ENCODE data around the gene ANXA10. TPM values are rescaled to one million over a fixed set of nuclear protein-coding genes. Genes with fewer than 3 reads are reported as not detected.
"Not testable (repeated sequence)": the region's sequence is repeated elsewhere in the genome, so short reads cannot be mapped to it uniquely, and the experiment has no call there.

ANXA10 gene, protein sequence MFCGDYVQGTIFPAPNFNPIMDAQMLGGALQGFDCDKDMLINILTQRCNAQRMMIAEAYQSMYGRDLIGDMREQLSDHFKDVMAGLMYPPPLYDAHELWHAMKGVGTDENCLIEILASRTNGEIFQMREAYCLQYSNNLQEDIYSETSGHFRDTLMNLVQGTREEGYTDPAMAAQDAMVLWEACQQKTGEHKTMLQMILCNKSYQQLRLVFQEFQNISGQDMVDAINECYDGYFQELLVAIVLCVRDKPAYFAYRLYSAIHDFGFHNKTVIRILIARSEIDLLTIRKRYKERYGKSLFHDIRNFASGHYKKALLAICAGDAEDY
- 0.12 TPM for polyA plus RNA-seq (2013, experiment 1 of 2; ENCODE audit: insufficient read length)
- polyA plus RNA-seq (2013, experiment 2 of 2; ENCODE audit: insufficient read length) = 0.10 TPM

GRCh38 chr4:168092176-168092712, at the start of gene ANXA10:
Gene ANXA10, plus strand, starts transcription at chr4:168092537. Its CDS starts 164 bp downstream, at chr4:168092701.
- DNase-seq = no peak

DNA sequence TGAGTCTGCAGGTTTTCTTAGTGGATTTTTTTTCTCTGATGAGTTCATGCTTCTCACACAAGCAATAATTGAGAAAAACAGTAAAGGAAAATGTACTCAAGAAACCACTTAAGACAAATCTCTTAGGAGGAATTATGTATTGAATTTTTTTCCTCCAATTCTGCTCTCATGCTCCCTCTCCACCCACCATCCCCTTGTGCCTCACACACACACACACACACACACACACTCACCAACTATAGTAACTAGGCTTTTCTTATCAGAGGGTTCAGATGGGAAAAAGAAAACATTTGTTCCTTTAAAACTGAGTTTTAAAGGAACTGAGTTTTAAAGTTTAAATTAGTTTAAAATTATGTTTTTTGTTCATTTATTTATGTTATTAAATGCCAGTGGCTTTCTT, 47.0 kb upstream of the ANXA10 start:
- no peak for DNase-seq

GRCh38 chr4:168050002-168050401, 42.3 kb upstream of the ANXA10 start:
- DNase-seq = no peak

GRCh38 chr4:168051526-168051925, 40.8 kb upstream of the ANXA10 start:
- DNase-seq = no peak

DNA sequence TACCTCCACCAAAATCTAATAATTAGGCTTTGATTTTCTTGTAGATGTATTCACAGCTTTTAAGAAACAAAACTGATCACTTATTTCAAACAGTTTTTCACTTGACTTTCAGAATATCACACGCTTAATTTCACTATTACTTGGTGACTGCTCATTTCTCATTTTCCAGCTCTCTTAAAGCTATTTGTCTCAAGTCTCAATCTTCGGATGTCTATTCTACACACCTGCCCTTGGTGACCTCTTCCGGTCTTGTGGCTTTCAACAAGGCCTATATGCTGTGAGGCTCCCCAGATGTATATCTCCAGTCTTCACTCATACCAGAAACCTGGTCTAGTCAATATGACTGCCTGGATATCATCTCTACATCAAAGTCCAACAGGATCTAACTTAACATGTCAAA, 34.9 kb upstream of the ANXA10 start:
- no peak for DNase-seq

DNA sequence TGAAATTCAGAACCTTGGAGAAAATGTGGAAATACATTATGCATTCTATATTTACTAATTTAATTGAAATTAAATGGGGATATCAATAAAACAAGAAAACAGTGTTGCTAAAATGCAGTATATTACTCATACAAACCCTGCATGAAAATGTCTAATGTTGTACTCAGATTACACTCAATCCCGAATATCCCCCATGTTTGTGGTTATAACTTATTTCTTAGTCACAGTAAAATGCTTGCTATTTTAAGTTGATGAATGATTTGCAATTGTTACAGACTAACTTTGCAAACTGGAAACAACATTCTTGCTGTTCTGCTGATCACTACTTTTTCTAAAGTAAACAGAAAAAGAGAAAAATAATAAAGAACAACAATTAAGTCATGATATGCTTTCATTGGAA, 33.1 kb upstream of the ANXA10 start:
- DNase-seq = peak; percentile 76

DNA sequence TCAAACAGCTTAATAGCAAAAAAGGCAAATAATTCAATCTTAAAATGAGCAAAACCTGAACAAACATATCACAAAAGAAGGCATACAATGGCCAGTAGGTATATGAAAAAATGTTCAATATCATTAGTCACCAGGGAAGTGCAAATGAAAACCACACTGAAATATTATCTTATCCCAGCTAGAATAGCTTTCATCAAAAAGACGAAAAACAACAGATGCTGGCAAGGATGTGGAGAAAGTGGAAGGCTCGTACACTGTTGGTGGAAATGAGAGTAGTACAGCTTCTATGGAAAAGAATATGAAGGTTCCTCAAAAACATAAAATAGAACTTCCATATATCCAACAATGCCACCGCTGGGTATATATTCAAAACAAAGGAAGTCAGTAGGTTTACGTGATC, 29.3 kb upstream of the ANXA10 start:
- no peak for DNase-seq

DNA sequence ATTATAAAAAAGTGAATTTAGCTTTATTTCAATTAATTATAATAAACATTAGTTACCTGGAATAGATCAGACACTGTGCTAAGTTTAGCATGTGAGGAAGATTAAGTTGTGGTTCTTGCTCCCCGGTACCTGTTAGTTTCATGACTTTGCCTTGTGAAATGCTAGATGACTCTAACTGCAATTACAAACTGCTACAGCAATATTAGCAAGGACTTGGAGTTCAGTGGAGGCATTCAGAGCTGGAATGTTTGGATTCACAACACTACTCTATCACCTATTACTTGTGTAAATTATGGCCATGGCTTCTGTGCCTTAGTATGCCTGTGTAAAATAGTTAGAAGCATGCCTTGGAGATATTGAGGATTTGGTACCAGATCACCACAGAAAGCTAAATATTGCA, 21.4 kb upstream of the ANXA10 start:
- DNase-seq = peak; percentile 4

- DNase-seq = no peak
Observed at GRCh38 chr4:168071304-168071703, 21.0 kb upstream of the ANXA10 start.

DNA sequence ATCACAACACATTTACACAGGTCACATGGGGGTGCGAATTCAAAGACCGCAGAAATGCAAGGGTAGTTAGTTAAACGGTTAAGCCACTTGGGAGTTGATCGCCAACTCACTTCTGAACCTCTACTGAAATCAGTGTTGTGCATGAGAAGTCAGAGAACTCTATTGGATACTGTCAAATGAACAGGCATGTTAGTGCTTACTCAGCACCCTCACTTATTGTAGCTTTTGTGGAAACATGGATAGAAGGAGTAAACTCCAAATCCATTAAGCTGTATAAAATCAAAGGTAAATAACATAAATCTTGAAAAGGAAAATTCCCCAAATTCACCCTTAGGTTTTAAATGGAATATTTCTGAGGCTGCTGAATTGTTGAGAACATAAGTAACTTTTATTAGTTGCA, 17.5 kb upstream of the ANXA10 start:
- no peak for DNase-seq

DNA sequence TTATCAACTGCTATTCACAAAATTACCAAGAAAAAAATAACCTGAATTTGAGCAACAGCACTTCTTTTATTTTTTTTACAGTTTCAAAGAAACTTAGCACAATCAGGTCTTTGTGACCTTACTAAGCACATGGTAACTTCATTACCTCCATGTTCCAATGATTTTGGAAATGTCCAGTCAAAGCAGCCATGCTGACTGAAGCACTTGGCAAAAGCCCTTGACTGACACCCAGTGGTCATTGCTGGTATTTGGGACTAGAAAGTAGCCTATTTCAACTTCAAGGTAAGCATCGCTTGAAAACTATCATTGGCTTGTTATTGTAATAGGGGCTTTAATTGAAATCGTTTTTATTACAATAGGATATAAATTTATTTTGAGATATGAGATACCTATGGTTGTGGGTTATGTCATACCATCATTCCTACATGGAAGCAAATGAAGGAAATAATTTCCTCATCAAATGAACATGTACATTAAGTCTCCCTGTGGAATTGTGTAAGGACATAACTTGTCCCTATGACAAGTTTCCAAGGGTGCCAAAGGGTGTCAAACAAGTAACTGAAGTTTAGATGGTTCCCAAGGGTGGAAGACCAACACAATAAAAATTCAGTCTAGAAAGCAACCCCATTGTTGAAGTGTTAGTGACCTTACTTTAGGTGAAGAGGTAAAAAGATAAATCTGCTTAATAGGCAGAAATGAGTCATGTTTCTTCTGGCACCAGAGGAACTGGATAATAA, 15.2 kb upstream of the ANXA10 start:
- DNase-seq = peak; percentile 59

DNA sequence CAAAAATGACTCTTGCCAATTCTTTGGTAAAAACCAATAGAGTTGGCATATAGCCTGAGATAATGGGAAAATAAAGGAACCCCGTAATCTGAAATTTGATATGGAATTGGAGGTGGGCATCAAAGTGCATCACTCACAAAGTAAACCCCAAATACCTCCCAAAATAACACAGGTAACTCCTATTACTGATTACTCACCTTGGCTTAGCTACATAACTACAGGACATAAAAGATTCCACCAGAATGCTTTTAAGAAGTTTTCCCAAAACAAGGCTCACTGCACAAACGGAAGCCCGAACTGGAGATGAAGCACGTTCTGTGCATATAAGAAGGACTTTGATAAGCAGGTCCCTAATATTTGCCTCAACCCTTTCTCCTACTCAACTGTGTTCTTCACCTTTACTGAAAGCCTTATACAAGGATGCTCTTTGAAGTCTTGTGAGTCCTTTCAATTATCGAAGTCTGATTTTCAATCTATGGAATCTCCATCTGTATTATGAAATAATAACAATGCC, 14.6 kb upstream of the ANXA10 start:
- DNase-seq = no peak

- no peak for DNase-seq
Observed at GRCh38 chr4:168082379-168082778, 10.0 kb upstream of the ANXA10 start.

DNA sequence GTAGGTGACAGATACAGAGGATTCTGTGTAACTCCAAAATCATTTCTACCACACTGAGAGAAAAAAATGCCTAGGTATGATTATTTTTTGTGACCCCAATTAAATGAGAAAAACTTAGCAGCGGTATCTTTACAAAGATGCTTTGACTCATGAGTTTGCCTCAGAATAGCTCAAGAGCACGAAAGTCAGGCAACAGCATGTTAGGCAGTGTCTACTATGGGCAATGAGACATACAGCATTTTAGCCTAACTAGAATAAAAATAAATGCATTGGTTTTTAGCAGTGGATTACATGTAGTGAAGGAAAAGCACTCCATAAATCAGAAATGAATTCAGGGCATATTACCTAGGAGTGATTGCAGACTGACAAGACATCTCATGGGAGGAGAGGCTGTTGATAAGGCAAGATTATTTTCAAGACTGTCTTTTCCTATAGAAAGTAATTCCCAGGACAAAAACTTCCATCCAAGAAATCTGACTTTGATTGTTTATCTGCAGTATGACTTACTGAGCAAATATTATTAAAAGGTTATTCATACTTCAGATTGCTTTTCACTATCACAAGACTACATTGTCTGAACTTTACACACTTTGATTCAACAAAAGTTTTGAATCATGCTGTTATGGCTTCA, 3.6 kb downstream of the ANXA10 start:
- peak; percentile 9 for DNase-seq

- no peak for DNase-seq
Observed at GRCh38 chr4:168096407-168096784, 4.1 kb downstream of the ANXA10 start.

- DNase-seq = peak; percentile 43
Observed at GRCh38 chr4:168097161-168097560, 4.8 kb downstream of the ANXA10 start.

- peak; percentile 17 for DNase-seq
Observed at GRCh38 chr4:168098248-168098717, 5.9 kb downstream of the ANXA10 start.

GRCh38 chr4:168099195-168099594, 6.9 kb downstream of the ANXA10 start:
- no peak for DNase-seq

DNA sequence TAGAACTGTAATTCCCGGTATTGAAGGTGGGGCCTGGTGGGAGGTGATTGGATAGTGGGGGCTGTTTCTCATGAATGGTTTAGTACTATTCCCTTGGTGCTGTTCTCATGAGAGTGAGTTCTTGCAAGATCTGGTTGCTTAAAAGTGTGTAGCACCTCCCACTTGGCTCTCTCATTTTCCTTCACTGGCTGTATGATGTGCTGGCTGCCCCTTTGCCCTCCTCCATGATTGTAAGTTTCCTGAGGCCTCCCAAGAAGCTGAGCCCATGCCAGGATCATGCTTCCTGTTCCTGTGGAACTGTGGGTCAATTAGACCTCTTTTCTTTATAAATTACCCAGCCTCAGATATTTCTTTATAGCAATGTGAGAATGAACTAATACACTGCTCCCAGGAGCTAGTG, 8.7 kb downstream of the ANXA10 start:
- no peak for DNase-seq

DNA sequence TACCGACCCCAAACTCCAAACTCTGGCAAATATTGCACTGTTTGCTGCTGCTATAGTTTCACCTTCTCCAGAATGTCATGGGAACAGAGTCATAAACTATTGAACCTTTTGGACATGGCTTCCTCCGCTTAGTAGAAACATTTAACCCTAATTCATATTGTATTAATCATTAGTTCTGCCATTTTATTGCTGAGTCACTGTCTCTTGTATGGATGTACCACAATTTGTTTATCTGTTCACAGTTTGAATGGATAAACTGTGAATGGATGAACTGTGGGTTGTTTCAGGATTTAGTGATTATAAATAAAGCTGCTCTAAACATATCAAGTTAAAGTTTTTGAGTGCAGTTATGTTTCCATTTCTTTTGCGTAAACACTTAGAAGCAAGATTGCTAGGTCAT, 10.1 kb downstream of the ANXA10 start:
- no peak for DNase-seq

GRCh38 chr4:168109527-168109926, 17.2 kb downstream of the ANXA10 start:
- no peak for DNase-seq

GRCh38 chr4:168113059-168113458, 20.7 kb downstream of the ANXA10 start:
- DNase-seq = not testable (repeated sequence)

GRCh38 chr4:168118116-168118655, 25.8 kb downstream of the ANXA10 start:
- no peak for DNase-seq
